ENCODE measurements around the gene FKBP1A. TPM values are rescaled to one million over a fixed set of nuclear protein-coding genes. Genes with fewer than 3 reads are reported as not detected.

FKBP1A gene
- total RNA-seq: 145 and 150 TPM in 2 replicates

DNA sequence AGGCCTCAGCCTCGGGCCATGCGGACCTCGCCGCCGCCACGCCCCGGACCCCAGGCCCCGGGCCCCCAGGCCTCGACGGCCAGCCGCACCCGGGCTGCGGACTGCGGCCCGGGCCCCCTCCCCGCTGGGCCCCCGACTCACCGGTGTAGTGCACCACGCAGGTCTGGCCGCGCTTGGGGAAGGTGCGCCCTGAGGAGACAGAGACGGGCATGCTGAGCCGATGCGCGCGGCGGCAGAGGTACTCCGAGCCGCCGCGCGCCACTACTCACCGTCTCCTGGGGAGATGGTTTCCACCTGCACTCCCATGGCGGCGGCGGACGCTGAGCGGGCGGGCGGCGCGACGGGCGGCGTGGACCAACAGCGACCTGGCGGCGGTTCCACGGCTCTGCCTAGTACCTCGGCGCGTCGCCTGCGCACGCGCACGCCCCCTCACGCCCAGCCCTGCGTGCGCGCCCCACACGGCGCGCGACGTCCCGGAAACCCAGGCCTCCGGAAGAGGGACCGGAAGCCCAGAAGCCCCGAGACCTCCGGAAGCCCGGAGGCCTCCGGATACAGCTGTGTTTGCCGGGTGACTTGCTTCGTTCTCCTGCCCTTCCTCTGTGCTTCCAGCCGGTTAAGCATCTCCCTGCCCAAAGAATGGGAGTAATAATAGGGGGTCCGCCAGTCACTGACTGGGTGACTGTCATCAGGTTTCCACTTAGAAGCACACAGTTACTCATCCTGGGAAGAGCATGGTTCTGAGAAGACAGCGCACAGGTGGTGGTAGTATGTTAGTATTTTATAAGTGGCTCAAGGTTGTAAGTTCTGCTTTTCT, at the start of gene FKBP1A:
FKBP1A (minus strand) TSS at position 362 of the 814 bp plus-strand sequence; CDS start at position 306, 56 bp downstream.

GRCh38 chr20:1328680-1329330, 64.0 kb downstream of the FKBP1A start, which contains the start of gene SDCBP2:
SDCBP2 (minus strand) TSS chr20:1329139; CDS start chr20:1320416, 8,723 bp downstream.

Other genes with a start within 250 kb of the FKBP1A start
- gene TMEM74B, start 208.1 kb downstream of the FKBP1A start, total RNA-seq: 0.26 TPM in 1 of 2 replicates, not detected in the other
- not detected in 2 replicates for gene C20orf202, start 189.6 kb downstream of the FKBP1A start, total RNA-seq
- 0.52 and 0.88 TPM in 2 replicates for gene RAD21L1, start 167.0 kb downstream of the FKBP1A start, total RNA-seq
- 8.1 and 9.2 TPM in 2 replicates for gene SNPH, start 126.8 kb downstream of the FKBP1A start, total RNA-seq
- 1.8 and 10.4 TPM in 2 replicates for gene SDCBP2, start 63.9 kb downstream of the FKBP1A start, total RNA-seq
- gene NSFL1C, start 73.8 kb upstream of the FKBP1A start, total RNA-seq: 24.6 and 26.6 TPM in 2 replicates
- not detected in 2 replicates for gene SIRPB2, start 98.4 kb upstream of the FKBP1A start, total RNA-seq
- gene SIRPD, start 164.7 kb upstream of the FKBP1A start, total RNA-seq: not detected in 2 replicates
- gene SIRPB1, start 227.0 kb upstream of the FKBP1A start, total RNA-seq: 0.78 TPM in 1 of 2 replicates, not detected in the other